Activated naive CD8-positive, alpha-beta T cell treated with anti-CD3 and anti-CD28 coated beads, Interleukin-2, amount 10 ng/mL, durations not matched to agents 7 days and 5 days (primary cell): ENCODE results near the gene WWOX. TPM values are rescaled to one million over a fixed set of nuclear protein-coding genes. Genes with fewer than 3 reads are reported as not detected.

Experiments
- ATAC-seq: fragments of 150-1000 bp; cut with Tn5 transposase; one replicate; pipeline ENCODE4 v1.10.0; 2021; ENCODE audit warnings: low read depth, moderate library complexity
- POLR2A ChIA-PET: fragments of 350-600 bp; sonication (Branson Sonifier 250); formaldehyde crosslinking; loops from one replicate; lab custom pipeline; 2021; ENCODE audit warnings: antibody characterized with exemption; lab: Charles Lee
- DNase-seq: peaks from one replicate; pipeline ENCODE4 v3.0.0; 2021
- H3K27ac Mint-ChIP-seq: one replicate; pipeline ENCODE4 v1.8.0; 2022; ENCODE audit warnings: mild to moderate bottlenecking, mixed read lengths
- H3K27me3 Mint-ChIP-seq: one replicate; pipeline ENCODE4 v1.8.0; 2022; ENCODE audit warnings: mild to moderate bottlenecking, moderate library complexity, mixed read lengths
- H3K36me3 Mint-ChIP-seq: one replicate; pipeline ENCODE4 v1.8.0; 2021; ENCODE audit warnings: mild to moderate bottlenecking, mixed read lengths
- H3K4me1 Mint-ChIP-seq: one replicate; pipeline ENCODE4 v1.8.0; 2021; ENCODE audit warnings: mixed read lengths
- H3K4me3 Mint-ChIP-seq: one replicate; pipeline ENCODE4 v1.8.0; 2022; ENCODE audit warnings: mild to moderate bottlenecking, moderate library complexity, mixed read lengths
- H3K9me3 Mint-ChIP-seq: one replicate; pipeline ENCODE4 v1.8.0; 2021; ENCODE audit warnings: mixed read lengths
- total RNA-seq, 2 experiments: library from RNA; stranded (reverse); gene quantifications; one replicate each; pipeline ENCODE4 v1.2.3, GENCODE V29; 2021

Gene WWOX
- total RNA-seq, 2 experiments from 2014 or later, result 26.8 to 27.7 TPM

DNA sequence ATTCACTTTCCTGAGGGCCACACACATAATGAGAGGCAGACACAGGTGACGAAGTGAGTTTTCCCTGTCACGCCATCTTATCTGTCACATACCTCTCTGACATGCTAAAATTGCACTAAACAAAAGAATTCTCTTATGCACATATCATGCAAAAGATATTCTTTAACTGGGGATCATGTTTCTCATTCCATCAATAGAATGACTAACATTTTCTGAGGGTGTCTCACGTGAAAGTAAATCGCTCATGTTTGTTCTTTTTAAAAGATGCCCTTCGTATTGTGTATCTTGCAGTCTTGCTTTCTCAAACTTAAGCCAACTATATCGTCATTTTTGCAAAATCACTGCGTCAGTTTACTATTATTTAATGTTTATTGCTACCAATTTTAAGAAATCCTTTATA is 306.4 kb downstream of the WWOX start:
- H3K4me1 Mint-ChIP-seq, result no peaks in the 10 kb centered on the region
- DNase-seq, result no peak
- no peaks in the 10 kb centered on the region for H3K27me3 Mint-ChIP-seq
- ATAC-seq, result no peak
- H3K9me3 Mint-ChIP-seq, result peaks cover 11% of the 10 kb centered on the region
- H3K4me3 Mint-ChIP-seq, result no peak overlapping the region
- no peaks in the 10 kb centered on the region for H3K36me3 Mint-ChIP-seq
- H3K27ac Mint-ChIP-seq, result no peak overlapping the region
- POLR2A ChIA-PET, result no interaction called here

DNA sequence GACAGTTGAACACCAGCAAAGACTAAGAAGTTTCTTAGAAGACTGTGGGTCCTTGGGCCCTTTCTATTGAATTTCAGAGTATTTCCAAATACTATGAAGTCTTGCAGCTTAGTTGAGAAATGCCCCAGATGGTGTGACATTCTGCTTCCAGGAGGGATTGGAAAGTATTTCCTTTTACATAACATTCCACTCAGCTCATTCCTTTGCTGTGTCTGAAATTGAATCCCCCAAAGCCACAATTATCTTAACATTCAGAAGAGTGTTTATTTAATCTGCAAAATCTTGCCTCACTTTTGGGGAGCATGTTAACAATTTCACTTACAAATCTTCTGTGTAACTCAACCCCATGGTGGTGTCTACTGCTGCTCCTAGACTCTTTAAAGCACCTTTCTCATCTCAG is 307.7 kb downstream of the WWOX start:
- POLR2A ChIA-PET, result no interaction called here
- peaks cover 15% of the 10 kb centered on the region for H3K9me3 Mint-ChIP-seq
- no peak for ATAC-seq
- H3K27ac Mint-ChIP-seq, result no peak overlapping the region
- H3K27me3 Mint-ChIP-seq, result no peaks in the 10 kb centered on the region
- no peak overlapping the region for H3K4me3 Mint-ChIP-seq
- no peaks in the 10 kb centered on the region for H3K4me1 Mint-ChIP-seq
- no peak for DNase-seq
- H3K36me3 Mint-ChIP-seq, result no peaks in the 10 kb centered on the region

DNA sequence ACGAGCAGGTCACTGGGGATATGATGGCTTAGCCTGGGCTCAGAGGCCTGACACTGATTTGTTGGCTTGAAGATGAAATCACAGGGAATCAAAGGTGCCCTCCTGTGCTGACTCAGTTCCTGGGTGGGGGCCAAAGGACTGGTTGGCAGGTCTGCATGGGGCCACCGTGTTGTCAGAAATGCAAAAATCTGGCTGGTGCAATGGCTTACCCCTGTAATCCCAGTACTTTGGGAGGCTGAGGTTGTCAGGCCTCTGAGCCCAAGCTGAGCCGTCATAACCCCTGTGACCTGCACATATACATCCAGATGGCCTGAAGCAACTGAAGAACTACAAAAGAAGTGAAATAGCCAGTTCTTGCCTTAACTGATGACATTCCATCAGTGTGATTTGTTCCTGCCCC is 314.2 kb downstream of the WWOX start:
- POLR2A ChIA-PET, result no interaction called here
- DNase-seq, result no peak
- Mint-ChIP-seq H3K4me1 (no peaks in the 10 kb centered on the region), H3K36me3 (peaks cover 4% of the 10 kb centered on the region), H3K4me3 (no peak overlapping the region), H3K27me3 (no peaks in the 10 kb centered on the region), H3K9me3 (peaks cover 19% of the 10 kb centered on the region), H3K27ac (no peak overlapping the region)
- no peak for ATAC-seq

DNA sequence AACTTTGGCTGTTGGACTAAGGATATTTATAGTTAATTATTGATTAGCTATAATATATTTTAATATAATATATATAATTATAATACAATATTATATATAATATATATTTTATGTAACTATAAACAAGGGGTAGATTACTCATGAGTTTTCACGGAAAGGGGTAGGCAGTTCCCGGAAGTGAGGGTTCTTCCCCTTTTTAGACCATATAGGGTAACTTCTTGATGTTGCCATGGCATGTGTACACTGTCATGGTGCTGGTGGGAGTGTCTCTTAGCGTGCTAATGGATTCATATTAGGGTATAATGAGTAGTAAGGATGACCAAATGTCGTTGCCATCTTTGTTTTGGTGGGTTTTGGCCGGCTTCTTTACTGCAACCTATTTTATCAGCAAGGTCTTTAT is 315.6 kb downstream of the WWOX start:
- Mint-ChIP-seq H3K4me1 (no peaks in the 10 kb centered on the region), H3K36me3 (peaks cover 4% of the 10 kb centered on the region), H3K27ac (no peak overlapping the region), H3K9me3 (peaks cover 15% of the 10 kb centered on the region), H3K4me3 (no peak overlapping the region), H3K27me3 (no peaks in the 10 kb centered on the region)
- ATAC-seq, result no peak
- DNase-seq, result no peak
- POLR2A ChIA-PET, result no interaction called here

DNA sequence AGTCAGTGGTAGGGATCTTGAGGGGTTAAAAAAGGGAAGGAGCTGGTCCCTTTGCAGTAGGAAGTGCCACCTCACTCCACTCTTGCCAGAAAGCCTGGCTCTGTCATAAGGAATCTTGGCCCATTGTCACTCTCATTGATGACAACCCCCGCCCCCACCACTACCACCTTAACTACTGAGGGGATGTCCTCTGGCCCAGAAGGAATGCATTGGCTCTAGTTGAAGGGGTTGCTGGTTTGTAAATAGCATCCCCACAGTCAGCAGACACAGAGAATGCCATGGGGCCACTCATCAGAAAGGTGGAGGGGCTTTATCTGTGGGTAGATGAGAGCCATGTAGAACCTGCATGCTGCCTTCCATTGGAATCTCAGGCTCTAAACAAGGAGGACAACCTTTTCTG is 316.2 kb downstream of the WWOX start:
- H3K36me3 Mint-ChIP-seq, result peaks cover 4% of the 10 kb centered on the region
- H3K27me3 Mint-ChIP-seq, result no peaks in the 10 kb centered on the region
- no peaks in the 10 kb centered on the region for H3K4me1 Mint-ChIP-seq
- peaks cover 15% of the 10 kb centered on the region for H3K9me3 Mint-ChIP-seq
- POLR2A ChIA-PET, result no interaction called here
- ATAC-seq (no peak), DNase-seq (no peak)
- H3K27ac Mint-ChIP-seq, result no peak overlapping the region
- H3K4me3 Mint-ChIP-seq, result no peak overlapping the region

DNA sequence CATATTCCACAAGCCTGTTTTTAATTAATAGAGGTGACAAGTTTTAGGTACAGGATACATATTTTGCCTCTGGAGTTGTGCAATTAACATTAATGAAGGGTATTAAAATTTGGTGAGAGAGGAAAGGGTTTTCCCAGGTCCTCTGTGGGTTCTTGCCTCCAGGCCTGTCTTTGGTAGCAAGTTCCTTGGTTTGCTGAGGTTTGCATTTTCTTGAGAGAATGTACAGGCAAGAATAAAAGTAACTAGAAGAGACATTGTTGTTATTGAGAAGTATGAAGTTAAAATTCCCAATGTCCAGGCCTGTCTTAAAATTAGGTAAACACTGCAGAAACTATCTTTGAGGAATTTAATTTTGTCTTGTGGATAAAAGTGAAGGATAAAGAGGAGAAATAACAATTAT is 316.9 kb downstream of the WWOX start:
- peaks cover 14% of the 10 kb centered on the region for H3K9me3 Mint-ChIP-seq
- H3K4me1 Mint-ChIP-seq, result no peaks in the 10 kb centered on the region
- DNase-seq, result no peak
- H3K27ac Mint-ChIP-seq, result no peak overlapping the region
- H3K27me3 Mint-ChIP-seq, result no peaks in the 10 kb centered on the region
- no peak for ATAC-seq
- POLR2A ChIA-PET, result no interaction called here
- H3K36me3 Mint-ChIP-seq, result peaks cover 4% of the 10 kb centered on the region
- no peak overlapping the region for H3K4me3 Mint-ChIP-seq

DNA sequence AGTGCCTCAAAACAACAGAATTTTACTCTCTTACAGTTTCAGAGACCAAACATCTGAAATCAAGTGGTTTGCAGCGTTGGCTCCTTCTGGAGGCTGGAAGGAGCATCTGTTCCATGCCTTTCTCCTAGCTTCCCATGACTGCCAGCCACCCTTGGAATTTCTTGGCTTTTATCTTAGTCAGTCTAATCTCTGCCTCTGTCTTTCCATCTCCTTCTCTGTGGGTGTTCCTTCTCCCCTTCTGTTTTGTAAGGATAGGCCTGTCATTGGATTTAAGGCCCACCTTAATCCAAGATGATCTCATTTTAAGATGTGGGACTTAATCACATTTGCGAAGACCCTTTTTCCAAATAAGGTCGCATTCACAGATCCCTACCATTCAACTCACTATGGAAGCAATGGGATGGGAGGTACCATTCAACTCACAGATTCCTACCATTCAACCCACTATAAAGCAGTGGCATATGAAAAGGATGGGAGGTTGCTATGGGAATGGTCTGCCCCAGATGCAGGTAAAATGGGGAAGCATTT is 321.8 kb downstream of the WWOX start:
- H3K4me1 Mint-ChIP-seq, result no peaks in the 10 kb centered on the region
- H3K9me3 Mint-ChIP-seq, result no peaks in the 10 kb centered on the region
- DNase-seq (no peak), ATAC-seq (no peak)
- H3K4me3 Mint-ChIP-seq, result no peak overlapping the region
- POLR2A ChIA-PET, result no interaction called here
- H3K27me3 Mint-ChIP-seq, result no peaks in the 10 kb centered on the region
- H3K27ac Mint-ChIP-seq, result no peak overlapping the region
- no peaks in the 10 kb centered on the region for H3K36me3 Mint-ChIP-seq

DNA sequence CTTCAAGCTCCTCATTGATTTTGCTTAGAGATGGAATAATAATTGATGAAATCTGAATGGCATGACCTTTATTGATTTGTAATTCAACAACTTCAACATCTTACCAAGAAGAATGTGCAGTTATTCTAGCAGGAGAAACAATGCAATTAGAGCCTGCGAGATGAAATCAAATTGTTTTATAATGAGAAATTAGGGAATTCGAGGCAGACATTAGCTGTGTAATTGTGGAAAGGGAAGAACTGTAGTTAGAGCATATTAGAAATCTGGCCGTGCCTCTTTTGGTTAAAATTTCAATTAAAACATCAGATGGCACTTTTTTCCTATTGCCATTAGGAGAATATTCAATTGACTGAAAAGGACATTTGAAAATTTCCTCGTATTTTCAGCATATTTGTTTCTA is 325.8 kb downstream of the WWOX start:
- H3K27me3 Mint-ChIP-seq, result no peaks in the 10 kb centered on the region
- POLR2A ChIA-PET, result no interaction called here
- H3K27ac Mint-ChIP-seq, result no peak overlapping the region
- H3K9me3 Mint-ChIP-seq, result peaks cover 2% of the 10 kb centered on the region
- peaks cover 4% of the 10 kb centered on the region for H3K4me1 Mint-ChIP-seq
- H3K4me3 Mint-ChIP-seq, result no peak overlapping the region
- DNase-seq (no peak), ATAC-seq (no peak)
- peaks cover 6% of the 10 kb centered on the region for H3K36me3 Mint-ChIP-seq

DNA sequence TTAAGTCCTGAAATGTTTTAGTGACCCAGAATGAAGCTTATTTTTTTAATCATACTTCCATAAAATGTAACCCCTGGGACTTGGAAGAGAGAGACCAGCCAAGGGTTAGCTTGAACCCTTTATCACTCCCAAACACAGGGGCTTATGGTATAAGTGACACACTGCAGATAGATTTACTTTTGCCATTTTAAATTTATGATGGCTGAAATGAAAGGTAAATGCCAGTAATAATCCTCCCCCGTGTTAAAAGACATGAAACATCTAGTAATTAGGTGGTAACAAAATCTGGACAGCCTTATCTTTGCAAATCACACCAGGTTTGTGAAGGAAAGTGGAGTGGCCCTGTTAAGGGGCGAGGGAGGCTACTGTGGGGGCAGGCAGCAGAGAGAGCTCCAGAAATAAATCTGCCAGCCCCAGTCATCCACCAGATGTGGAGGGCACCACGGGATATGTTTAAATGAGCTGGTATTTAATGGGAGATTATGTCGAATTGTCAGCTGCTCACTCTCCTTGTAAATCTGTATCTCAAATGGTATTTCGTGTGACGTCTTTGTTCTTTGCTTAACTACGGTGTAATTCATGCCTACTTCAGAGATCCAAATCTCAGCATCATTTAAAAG is 326.5 kb downstream of the WWOX start:
- ATAC-seq (no peak), DNase-seq (no peak)
- Mint-ChIP-seq H3K27ac (no peak overlapping the region), H3K9me3 (peaks cover 2% of the 10 kb centered on the region), H3K4me1 (peaks cover 4% of the 10 kb centered on the region), H3K4me3 (no peak overlapping the region), H3K27me3 (no peaks in the 10 kb centered on the region), H3K36me3 (peaks cover 6% of the 10 kb centered on the region)
- POLR2A ChIA-PET, result no interaction called here

DNA sequence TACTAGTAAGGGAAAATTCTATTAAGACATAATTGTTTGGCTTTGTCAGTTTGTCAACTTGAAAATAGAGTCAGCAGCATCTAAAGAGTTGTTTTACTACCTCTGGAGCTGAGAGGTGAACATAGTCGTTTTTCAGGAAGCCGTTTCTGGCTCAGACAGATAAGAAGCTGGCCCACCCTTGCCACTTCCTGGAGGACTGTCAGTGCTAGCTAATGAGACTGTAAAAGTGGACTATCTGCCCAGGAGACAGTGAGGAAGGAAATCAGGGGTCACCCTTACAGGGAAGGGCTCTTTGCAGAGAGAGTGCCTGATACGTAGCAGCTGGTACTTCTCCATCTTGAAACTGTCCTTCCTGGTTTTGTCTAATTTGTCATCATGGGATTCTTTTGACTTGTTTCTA is 328.7 kb downstream of the WWOX start:
- ATAC-seq (no peak), DNase-seq (no peak)
- Mint-ChIP-seq H3K27ac (no peak overlapping the region), H3K27me3 (no peaks in the 10 kb centered on the region), H3K4me1 (peaks cover 4% of the 10 kb centered on the region), H3K4me3 (no peak overlapping the region), H3K9me3 (peaks cover 5% of the 10 kb centered on the region), H3K36me3 (peaks cover 13% of the 10 kb centered on the region)
- POLR2A ChIA-PET, result no interaction called here

DNA sequence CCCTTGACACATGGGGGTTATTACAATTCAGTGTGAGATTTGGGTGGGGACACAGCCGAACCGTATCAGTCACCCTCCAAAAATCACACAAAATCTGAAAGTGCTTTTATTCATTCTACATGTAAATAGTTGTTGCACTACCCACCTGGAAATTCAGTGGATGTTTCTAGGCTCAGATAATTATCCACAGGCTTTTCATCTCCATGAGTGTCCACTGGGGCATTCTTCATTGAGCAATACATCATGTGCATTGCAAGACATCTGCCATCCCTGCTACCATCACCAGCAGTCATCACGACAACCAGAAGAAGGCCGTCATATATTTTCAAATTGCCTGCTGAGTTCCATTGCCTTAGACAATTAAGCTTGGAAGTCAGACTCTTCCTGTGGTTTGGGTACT is 330.8 kb downstream of the WWOX start:
- Mint-ChIP-seq H3K27ac (no peak overlapping the region), H3K27me3 (no peaks in the 10 kb centered on the region), H3K36me3 (peaks cover 20% of the 10 kb centered on the region), H3K4me3 (no peak overlapping the region), H3K9me3 (peaks cover 8% of the 10 kb centered on the region), H3K4me1 (peaks cover 4% of the 10 kb centered on the region)
- DNase-seq (no peak), ATAC-seq (no peak)
- POLR2A ChIA-PET, result no interaction called here

DNA sequence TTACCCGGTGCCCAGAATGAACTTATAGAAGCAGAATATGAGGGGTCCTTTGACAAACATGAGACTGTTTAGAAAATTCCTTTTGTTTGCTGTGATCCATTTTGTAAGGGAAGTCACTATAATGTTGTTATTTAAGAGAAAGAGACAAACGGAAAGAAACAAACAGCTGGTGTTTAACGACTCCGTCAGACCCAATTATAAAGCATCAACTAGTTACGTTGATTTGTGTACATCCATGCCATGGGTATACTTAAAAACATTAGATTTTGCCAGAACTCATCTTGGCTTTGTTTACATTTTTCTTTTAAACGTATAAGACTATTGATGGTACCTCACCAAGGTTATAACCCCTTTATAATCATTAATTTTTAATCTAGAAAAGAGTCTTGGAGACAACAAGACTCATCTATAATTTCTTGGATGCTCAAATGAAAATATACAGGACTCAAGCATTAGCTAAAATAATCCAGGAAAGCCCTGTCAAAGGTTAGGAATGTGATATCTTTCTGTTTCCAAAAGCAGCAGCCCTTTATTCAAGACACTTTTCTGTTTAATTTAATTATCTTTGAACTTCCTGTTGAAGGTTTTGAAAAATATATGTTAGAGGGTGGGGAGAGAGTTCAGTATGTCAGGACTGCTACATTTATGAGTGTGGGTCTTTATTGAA is 331.7 kb downstream of the WWOX start:
- H3K4me3 Mint-ChIP-seq, result no peak overlapping the region
- H3K27ac Mint-ChIP-seq, result no peak overlapping the region
- H3K9me3 Mint-ChIP-seq, result peaks cover 8% of the 10 kb centered on the region
- H3K36me3 Mint-ChIP-seq, result peaks cover 20% of the 10 kb centered on the region
- DNase-seq, result no peak
- ATAC-seq, result no peak
- POLR2A ChIA-PET, result no interaction called here
- H3K27me3 Mint-ChIP-seq, result no peaks in the 10 kb centered on the region
- peaks cover 4% of the 10 kb centered on the region for H3K4me1 Mint-ChIP-seq

DNA sequence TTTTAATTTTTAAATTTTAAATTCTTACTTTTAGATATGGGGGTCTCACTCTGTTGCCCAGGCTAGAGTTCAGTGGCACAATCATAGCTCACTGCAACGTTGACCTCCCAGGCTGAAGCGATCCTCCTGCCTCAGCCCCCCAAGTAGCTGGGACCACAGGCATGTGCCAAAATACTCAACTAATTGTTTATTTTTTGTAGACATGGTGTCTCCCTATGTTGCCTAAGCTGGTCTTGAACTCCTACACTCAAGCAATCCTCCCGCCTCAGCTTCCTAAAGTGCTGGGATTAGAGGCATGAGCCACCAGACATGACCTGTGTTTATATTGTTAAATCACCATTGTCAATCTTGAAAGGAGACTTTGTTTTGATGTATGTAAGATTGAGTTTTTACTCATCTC is 332.2 kb downstream of the WWOX start:
- DNase-seq, result no peak
- H3K4me1 Mint-ChIP-seq, result peaks cover 4% of the 10 kb centered on the region
- no peak for ATAC-seq
- H3K4me3 Mint-ChIP-seq, result no peak overlapping the region
- POLR2A ChIA-PET, result no interaction called here
- no peak overlapping the region for H3K27ac Mint-ChIP-seq
- H3K9me3 Mint-ChIP-seq, result peaks cover 8% of the 10 kb centered on the region
- peaks cover 20% of the 10 kb centered on the region for H3K36me3 Mint-ChIP-seq
- H3K27me3 Mint-ChIP-seq, result no peaks in the 10 kb centered on the region

DNA sequence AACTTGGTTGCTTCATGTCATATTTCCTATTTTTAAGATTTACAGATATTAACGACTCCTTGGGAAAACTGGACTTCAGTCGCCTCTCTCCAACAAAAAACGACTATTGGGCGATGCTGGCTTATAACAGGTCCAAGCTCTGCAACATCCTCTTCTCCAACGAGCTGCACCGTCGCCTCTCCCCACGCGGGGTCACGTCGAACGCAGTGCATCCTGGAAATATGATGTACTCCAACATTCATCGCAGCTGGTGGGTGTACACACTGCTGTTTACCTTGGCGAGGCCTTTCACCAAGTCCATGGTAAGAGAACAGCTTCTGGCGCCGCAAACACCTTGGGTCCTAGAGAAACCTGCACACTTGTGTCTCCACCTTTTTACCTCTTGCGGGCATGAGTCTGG is 333.0 kb downstream of the WWOX start:
- POLR2A ChIA-PET, result no interaction called here
- no peak overlapping the region for H3K4me3 Mint-ChIP-seq
- ATAC-seq (no peak), DNase-seq (no peak)
- H3K27ac Mint-ChIP-seq, result no peak overlapping the region
- H3K9me3 Mint-ChIP-seq, result peaks cover 8% of the 10 kb centered on the region
- H3K4me1 Mint-ChIP-seq, result peaks cover 4% of the 10 kb centered on the region
- H3K36me3 Mint-ChIP-seq, result peaks cover 19% of the 10 kb centered on the region
- no peaks in the 10 kb centered on the region for H3K27me3 Mint-ChIP-seq
